HepG2 (cell line): ENCODE results near the gene NAIF1. TPM values are rescaled to one million over a fixed set of nuclear protein-coding genes. Genes with fewer than 3 reads are reported as not detected.
A peak's percentile ranks its signal among the peaks of the same experiment; 100 is the strongest.

Source experiments
- BRD4 ChIP-seq: sonication (generic); formaldehyde crosslinking; IDR thresholded peaks from 2 replicates; pipeline ENCODE4 v1.4.0; 2020; ENCODE audit warnings: missing genetic modification reagents
- GATA4 ChIP-seq: sonication (generic); IDR thresholded peaks from 2 replicates; pipeline ENCODE4 v1.6.1; 2016; ENCODE audit warnings: antibody characterized with exemption, low read depth, borderline replicate concordance
- NFKBIZ ChIP-seq: IDR thresholded peaks from 2 replicates; pipeline ENCODE4 v1.6.1; 2018; ENCODE audit warnings: missing genetic modification reagents, missing compliant biosample characterization
- SETDB1 ChIP-seq: sonication (generic); formaldehyde crosslinking; IDR thresholded peaks from 2 replicates; pipeline ENCODE4 v1.5.1; 2020; ENCODE audit warnings: missing genetic modification reagents, mild to moderate bottlenecking, borderline replicate concordance
- TCF12 ChIP-seq, 2 experiments: fragments of 450-650 bp in 1 of 2; sonication (generic) in 1 of 2; formaldehyde crosslinking in 1 of 2; IDR thresholded peaks; 2 replicates each; pipeline versions ENCODE4 v1.6.1 to v1.8.0; 2017 to 2022; ENCODE audit warnings: antibody characterized with exemption in 1 of 2, mild to moderate bottlenecking in 1 of 2, missing genetic modification reagents in 1 of 2, moderate library complexity in 1 of 2
- UBTF ChIP-seq: sonication (generic); formaldehyde crosslinking; IDR thresholded peaks from 2 replicates; pipeline ENCODE4 v1.4.0; 2020; ENCODE audit warnings: mild to moderate bottlenecking, missing genetic modification reagents
- ZBTB7A ChIP-seq: sonication (generic); formaldehyde crosslinking; IDR thresholded peaks from 2 replicates; pipeline ENCODE4 v1.8.0; 2022; ENCODE audit warnings: mild to moderate bottlenecking, missing genetic modification reagents
- ZFX ChIP-seq: sonication (generic); formaldehyde crosslinking; IDR thresholded peaks from 2 replicates; pipeline ENCODE4 v1.4.0; 2020; ENCODE audit warnings: mild to moderate bottlenecking, low read depth, missing genetic modification reagents, moderate library complexity
- ZNF431 ChIP-seq: sonication (generic); formaldehyde crosslinking; IDR thresholded peaks from 2 replicates; pipeline ENCODE4 v1.9.0; 2022; ENCODE audit warnings: missing genetic modification reagents, low read depth, mild to moderate bottlenecking, borderline replicate concordance
- ZNF441 ChIP-seq: sonication (generic); formaldehyde crosslinking; IDR thresholded peaks from 2 replicates; pipeline ENCODE4 v1.7.0; 2021; ENCODE audit warnings: missing genetic modification reagents, borderline replicate concordance
- ZNF512B ChIP-seq: sonication (generic); formaldehyde crosslinking; IDR thresholded peaks from 2 replicates; pipeline ENCODE4 v1.5.1; 2020; ENCODE audit warnings: missing genetic modification reagents, mild to moderate bottlenecking, borderline replicate concordance
- ZNF567 ChIP-seq: sonication (generic); formaldehyde crosslinking; IDR thresholded peaks from 2 replicates; pipeline ENCODE4 v1.8.1; 2023; ENCODE audit warnings: mild to moderate bottlenecking, missing genetic modification reagents, borderline replicate concordance
- ZNF639 ChIP-seq: conservative IDR thresholded peaks from 2 replicates; pipeline ENCODE4 v1.6.1; 2018; ENCODE audit warnings: missing genetic modification reagents
- ZNF644 ChIP-seq: IDR thresholded peaks from 2 replicates; pipeline ENCODE4 v1.6.1; 2016; ENCODE audit warnings: low read depth
- polyA plus RNA-seq, 8 experiments: library from polyadenylated mRNA; depleted of rRNA in 3 of 8; stranded (reverse) in 7 of 8; unstranded in 1 of 8; fragments of >200 nt; fragmentation: Illumina TruSeq in 4 of 8; extraction: Trizol in 4 of 8; gene quantifications; 2 replicates each; pipeline versions ENCODE4 v1.2.1 to v1.2.3, GENCODE V29; 2011 to 2016; ENCODE audit warnings: low read depth in 4 of 8, missing spikeins in 1 of 8, mixed read lengths in 1 of 8; ENCODE audit not compliant: insufficient read depth in 1 of 8
- total RNA-seq, 5 experiments: library from RNA; depleted of rRNA; stranded (reverse); fragments of >200 nt; fragmentation: Illumina TruSeq; extraction: Trizol; gene quantifications; 2 replicates each; pipeline ENCODE4 v1.2.3, GENCODE V29; 2016; ENCODE audit warnings: low read depth in 1 of 5
- TF ChIP-seq, protein P1 (sequence below), 2 experiments: sonication (generic) in 1 of 2; formaldehyde crosslinking in 1 of 2; IDR thresholded peaks; 2 replicates each; pipeline versions ENCODE4 v1.6.1 to v1.9.0; 2014 to 2022; ENCODE audit warnings: antibody characterized with exemption in 1 of 2, borderline replicate concordance in 1 of 2, inconsistent platforms in 1 of 2, low read depth in 1 of 2, missing genetic modification reagents in 1 of 2

Gene NAIF1
- total and polyA plus RNA-seq, 2 of the 13 experiments (the other 11 are each of a cell fraction or from before 2014, with no cell fraction given): 6.0 to 6.9 TPM

DNA sequence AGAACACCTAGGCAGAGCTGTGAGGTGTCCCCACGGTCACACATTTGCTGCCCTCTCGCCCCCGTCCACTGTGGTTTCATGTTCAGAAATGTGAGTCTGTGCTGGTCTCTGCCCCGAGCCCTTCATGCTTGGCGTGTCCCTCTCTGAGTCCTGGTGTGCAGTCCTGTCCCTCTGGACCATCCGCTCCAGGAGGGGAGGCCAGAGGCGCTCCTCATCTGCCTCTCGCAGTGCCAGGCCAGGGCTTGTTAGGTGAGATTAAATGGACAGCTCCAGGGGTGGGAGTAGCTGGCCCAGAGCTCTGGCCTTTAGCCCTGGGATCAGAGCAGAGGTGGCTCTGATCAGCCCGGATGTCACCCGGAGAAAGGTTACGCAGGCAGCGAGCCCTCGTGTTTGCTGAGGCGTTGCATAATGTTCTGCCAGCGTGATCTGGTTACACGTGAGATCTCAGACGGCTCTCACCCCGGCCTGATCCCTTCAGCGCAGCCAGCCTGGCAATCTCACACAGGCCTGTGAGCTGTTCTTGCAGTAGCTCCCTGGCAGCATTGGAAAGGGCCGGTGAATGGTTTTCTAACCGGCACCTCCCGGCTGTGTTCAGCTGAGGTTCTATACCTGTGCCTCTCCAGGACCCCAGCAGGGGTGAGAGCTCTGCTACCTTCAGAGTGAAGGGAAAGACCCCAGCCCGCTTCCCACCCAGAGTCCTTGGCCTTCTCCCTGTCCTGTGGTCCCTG is 35.9 kb upstream of the NAIF1 start (continued):
- TF ChIP-seq ZNF639 (peak; percentile 57; the same call in 1 of the 2 replicates), BRD4 (CRISPR knock-in tag) (no peak; the same call in 1 of the 2 replicates), GATA4 (peak; percentile 54; the same call in 1 of the 2 replicates), ZNF441 (CRISPR knock-in tag) (peak; percentile 94), NFKBIZ (peak; percentile 96), SETDB1 (CRISPR knock-in tag) (no peak), ZNF567 (CRISPR knock-in tag) (no peak), TCF12 (IDR thresholded peaks at IDR 0.05) (no peak), TCF12 (CRISPR knock-in tag; IDR thresholded peaks at IDR 0.05) (peak; percentile 96), ZBTB7A (CRISPR knock-in tag) (no peak), ZFX (CRISPR knock-in tag) (peak; percentile 91), UBTF (peak; percentile 82), ZNF644 (CRISPR knock-in tag) (peak; percentile 60), ZNF431 (CRISPR knock-in tag) (peak; percentile 99), ZNF512B (CRISPR knock-in tag) (peak; percentile 91; the same call in 1 of the 2 replicates)
- TF ChIP-seq, protein P1, sequence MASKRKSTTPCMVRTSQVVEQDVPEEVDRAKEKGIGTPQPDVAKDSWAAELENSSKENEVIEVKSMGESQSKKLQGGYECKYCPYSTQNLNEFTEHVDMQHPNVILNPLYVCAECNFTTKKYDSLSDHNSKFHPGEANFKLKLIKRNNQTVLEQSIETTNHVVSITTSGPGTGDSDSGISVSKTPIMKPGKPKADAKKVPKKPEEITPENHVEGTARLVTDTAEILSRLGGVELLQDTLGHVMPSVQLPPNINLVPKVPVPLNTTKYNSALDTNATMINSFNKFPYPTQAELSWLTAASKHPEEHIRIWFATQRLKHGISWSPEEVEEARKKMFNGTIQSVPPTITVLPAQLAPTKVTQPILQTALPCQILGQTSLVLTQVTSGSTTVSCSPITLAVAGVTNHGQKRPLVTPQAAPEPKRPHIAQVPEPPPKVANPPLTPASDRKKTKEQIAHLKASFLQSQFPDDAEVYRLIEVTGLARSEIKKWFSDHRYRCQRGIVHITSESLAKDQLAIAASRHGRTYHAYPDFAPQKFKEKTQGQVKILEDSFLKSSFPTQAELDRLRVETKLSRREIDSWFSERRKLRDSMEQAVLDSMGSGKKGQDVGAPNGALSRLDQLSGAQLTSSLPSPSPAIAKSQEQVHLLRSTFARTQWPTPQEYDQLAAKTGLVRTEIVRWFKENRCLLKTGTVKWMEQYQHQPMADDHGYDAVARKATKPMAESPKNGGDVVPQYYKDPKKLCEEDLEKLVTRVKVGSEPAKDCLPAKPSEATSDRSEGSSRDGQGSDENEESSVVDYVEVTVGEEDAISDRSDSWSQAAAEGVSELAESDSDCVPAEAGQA (IDR thresholded peaks at IDR 0.05; ENCODE audit: low read depth): peak; percentile 74
- TF ChIP-seq, protein P1 (CRISPR knock-in tag; IDR thresholded peaks at IDR 0.05; ENCODE audit: borderline replicate concordance): no peak
